Astrocyte of the hippocampus (primary cell): ENCODE results near the gene PTPRK.

ENCODE experiments used
- DNase-seq: peaks from one replicate; pipeline ENCODE4 v3.0.0; 2011; ENCODE audit warnings: low read depth, low spot score

Gene PTPRK

GRCh38 chr6:128520436-128521281 is at the start of gene PTPRK:
PTPRK (minus strand) TSS chr6:128520599; CDS start chr6:128520358, 241 bp downstream.
- peak; percentile 99 for DNase-seq

- no peak for DNase-seq
Observed at GRCh38 chr6:128567029-128567428, 46.6 kb upstream of the PTPRK start.

- DNase-seq = no peak
Observed at GRCh38 chr6:128560966-128561365, 40.6 kb upstream of the PTPRK start.

GRCh38 chr6:128558924-128559323 is 38.5 kb upstream of the PTPRK start:
- DNase-seq = no peak

GRCh38 chr6:128558021-128558420 is 37.6 kb upstream of the PTPRK start:
- DNase-seq = no peak

GRCh38 chr6:128557081-128557480 is 36.7 kb upstream of the PTPRK start:
- no peak for DNase-seq

- no peak for DNase-seq
Observed at GRCh38 chr6:128554302-128554701, 33.9 kb upstream of the PTPRK start.

GRCh38 chr6:128541261-128541660 is 20.9 kb upstream of the PTPRK start:
- DNase-seq = no peak

- DNase-seq = no peak
Observed at GRCh38 chr6:128538763-128539162, 18.4 kb upstream of the PTPRK start.

- no peak for DNase-seq
Observed at GRCh38 chr6:128532827-128533226, 12.4 kb upstream of the PTPRK start.

GRCh38 chr6:128532136-128532535 is 11.7 kb upstream of the PTPRK start:
- DNase-seq = no peak

GRCh38 chr6:128531696-128532095 is 11.3 kb upstream of the PTPRK start:
- no peak for DNase-seq

GRCh38 chr6:128528241-128528640 is 7.8 kb upstream of the PTPRK start:
- DNase-seq = no peak

GRCh38 chr6:128527375-128527774 is 7.0 kb upstream of the PTPRK start:
- DNase-seq = no peak

- no peak for DNase-seq
Observed at GRCh38 chr6:128526152-128526914, 5.9 kb upstream of the PTPRK start.

- DNase-seq = no peak
Observed at GRCh38 chr6:128525406-128525805, 5.0 kb upstream of the PTPRK start.

- no peak for DNase-seq
Observed at GRCh38 chr6:128521282-128521632, 858 bp upstream of the PTPRK start.

GRCh38 chr6:128519931-128520435 is 416 bp downstream of the PTPRK start:
- DNase-seq = no peak

- DNase-seq = peak; percentile 79
Observed at GRCh38 chr6:128519132-128519930, 1.1 kb downstream of the PTPRK start.

GRCh38 chr6:128518434-128519131 is 1.8 kb downstream of the PTPRK start:
- peak; percentile 20 for DNase-seq

- DNase-seq = no peak
Observed at GRCh38 chr6:128517124-128517523, 3.3 kb downstream of the PTPRK start.
